Smooth muscle cell of the brain vasculature (primary cell): ENCODE data around the gene APOL6.
"Not testable (repeated sequence)": the region's sequence is repeated elsewhere in the genome, so short reads cannot be mapped to it uniquely, and the experiment has no call there.

ENCODE experiments used
- DNase-seq: peaks from one replicate; pipeline ENCODE4 v3.0.0-alpha.2; 2012; ENCODE audit warnings: low read depth, low spot score

APOL6 gene

GRCh38 chr22:35637254-35637653 lies 11.0 kb upstream of the APOL6 start:
- DNase-seq = no peak

DNA sequence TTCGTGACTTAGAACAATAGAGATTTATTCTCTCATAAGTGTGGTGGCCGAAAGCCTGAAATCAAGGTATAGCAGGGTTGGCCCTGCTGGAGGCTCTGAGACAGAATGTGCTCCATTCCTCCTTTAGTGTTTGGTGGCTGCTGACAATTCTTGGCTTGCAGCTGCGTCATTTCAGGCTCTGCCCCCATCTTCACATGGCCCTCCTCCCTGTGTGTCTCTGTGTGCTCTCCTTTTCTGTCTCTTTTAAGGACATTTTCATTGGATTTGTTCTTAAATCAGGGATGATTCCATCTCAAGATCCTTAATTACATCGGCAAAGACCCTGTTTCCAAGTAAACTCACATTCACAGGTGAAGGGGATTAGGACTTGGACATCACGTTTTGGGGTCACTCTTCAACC lies 10.2 kb upstream of the APOL6 start:
- DNase-seq = no peak

GRCh38 chr22:35638410-35638809 lies 9.8 kb upstream of the APOL6 start:
- DNase-seq = no peak

DNA sequence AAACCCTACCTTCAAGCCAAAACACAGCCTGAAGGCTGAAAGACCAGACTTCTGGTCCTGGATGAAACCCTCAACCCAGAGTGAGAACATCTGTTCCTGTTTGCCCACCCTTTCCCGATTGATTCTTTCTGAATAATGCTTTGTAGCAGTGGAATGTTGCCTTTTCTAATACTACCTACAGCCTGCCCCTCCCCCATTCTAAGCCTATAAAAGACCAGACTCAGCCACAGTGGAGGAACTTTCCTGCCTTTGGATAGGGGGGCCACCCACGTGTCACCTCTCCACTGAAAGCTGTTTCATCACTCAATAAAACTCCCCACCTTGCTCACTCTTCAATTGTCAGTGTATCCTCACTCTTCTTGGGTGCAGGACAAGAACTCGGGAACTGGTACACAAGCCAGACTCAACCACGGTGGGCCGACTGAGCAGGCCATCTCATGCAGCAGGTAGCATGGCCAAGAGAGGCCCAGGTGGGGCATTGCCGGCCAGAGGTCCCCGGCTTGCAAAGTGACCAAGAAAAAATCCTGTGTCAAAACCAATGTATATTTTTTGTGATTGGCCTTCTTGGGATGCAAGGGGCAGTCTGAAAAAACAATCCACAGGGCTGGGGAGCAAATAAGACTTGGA lies 6.6 kb upstream of the APOL6 start:
- DNase-seq = no peak

DNA sequence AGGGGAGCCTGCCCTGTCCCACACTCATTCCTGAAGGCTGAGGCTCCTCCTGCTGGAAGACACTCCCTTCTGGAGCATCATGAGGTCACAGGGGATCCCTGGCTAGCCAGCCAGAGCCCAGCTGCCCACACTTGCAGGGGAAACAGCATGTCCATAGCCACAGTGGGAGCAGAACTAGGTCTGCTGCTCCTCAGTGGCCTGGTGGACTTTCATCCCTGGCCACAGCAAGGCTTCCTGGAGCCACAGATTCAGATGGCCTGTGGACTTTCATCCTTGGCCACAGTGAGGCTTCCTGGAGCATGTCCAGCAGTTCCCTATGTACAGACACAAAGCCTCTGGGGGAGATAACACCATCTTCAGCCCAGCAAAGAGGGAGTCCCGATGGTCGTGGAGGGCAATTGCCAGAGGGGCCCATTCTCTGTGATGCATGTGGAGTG lies 5.9 kb upstream of the APOL6 start:
- no peak for DNase-seq

DNA sequence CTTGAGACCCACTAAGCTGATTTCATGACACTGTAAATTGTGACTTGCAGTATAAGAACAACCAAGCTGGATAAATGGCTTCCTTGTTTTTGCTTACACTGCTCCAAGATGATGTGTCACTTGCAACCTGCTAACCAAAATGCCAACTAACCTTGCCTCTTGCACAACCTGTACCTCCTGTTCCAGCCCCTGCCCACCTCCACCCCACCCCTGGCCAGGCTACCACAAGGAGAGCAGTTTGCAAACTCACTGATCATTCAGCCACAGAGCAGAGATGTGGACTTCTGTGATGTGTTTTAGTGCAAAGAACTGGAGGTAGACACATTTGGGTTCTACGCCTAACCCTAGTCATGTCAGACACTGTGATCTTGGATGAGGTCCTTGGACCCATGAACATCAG lies 4.3 kb upstream of the APOL6 start:
- no peak for DNase-seq

DNA sequence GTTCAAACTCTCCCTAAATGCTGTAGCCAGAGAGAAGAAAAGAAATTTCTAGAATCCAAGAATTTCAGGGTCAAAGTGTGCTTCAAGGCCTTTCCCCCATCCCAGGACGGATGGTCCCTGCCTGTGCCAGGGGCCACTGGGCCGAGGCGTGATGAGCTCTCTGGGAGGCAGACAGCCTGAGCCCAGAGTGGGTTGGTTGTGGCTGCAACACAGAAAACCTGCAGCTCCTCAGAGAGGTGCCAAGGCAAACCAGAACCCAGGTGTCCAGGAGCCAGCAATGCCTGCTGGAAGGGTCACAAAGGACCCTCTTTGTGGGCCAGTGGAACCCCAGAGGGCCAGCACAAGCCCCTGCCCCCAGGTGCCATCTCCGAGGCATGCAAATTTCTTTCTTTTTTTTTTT lies 2.6 kb upstream of the APOL6 start:
- no peak for DNase-seq

DNA sequence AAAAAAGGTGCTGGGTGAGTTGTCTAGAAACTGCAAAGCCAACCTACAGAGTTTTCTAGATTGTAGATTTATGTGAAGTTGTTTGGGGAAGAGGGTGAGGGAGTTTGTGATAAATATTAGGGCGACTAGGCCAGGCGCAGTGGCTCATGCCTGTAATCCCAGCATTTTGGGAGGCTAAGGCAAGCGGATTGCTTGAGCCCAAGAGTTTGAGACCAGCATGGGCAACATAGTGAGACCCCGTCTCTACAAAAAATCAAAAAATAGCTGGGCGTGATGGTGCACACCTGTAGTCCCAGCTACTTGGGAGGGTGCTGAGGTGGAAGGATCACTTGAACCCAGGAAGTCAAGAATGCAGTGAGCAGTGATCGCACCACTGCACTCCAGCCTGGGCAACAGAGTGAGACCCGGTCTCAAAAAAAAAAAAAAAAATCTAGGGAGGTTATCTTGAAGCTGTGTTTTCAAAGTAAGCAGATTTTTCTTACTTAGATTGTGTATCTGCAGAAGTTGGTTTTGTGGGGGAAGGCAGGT lies 844 bp downstream of the APOL6 start:
- no peak for DNase-seq

DNA sequence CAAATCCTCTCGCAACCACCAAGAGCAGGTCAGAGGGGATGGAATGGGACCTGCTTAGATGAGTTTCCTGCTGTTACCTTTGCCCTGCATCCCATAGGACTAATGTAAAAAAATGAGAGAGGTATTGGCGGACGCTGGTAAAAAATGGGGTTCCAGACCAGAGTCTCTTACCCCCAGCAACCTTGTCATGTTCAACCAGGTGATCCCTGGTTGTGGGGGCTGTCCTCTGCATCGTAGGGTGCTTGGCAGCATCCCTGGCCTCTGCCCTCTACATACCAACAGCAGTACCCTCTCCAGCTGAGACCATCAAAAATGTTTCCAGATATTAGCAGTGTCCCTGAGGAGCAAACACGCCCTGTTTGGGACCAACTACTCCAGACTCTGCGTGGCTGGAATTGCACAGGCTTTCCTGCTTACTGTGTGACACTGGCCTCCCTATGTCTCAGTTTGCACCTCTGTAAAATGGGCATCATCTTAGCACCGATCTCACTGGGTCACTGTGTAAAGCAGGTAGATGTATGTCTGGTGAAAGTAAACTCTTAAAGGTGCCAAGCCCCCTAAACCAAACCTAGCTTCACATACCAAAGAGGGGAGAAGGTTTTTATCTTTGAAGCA lies 1.5 kb downstream of the APOL6 start:
- no peak for DNase-seq

DNA sequence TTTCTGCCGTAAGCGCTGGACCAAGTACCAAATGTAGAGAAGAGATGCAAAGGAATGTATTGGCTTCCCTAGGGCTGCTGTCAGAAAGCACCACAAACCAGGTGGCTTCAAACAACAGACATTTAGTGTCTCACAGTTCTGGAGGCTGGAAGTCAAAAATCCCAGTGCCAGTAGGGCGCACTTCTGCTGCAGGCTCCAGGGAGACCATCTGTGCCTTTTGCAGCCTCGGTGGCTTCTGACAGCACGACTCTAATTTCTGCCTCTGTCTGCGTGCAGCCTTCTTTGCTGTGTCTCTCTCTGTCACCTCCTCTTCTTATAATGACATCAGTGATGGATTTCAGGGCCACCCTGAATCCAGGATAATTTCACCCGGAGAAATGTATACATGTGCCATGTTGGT lies 2.8 kb downstream of the APOL6 start:
- no peak for DNase-seq

GRCh38 chr22:35653824-35654223 lies 5.6 kb downstream of the APOL6 start:
- no peak for DNase-seq

GRCh38 chr22:35656284-35656752 lies 8.1 kb downstream of the APOL6 start:
- DNase-seq = no peak

- DNase-seq = no peak
Measured at GRCh38 chr22:35657571-35658312, 9.5 kb downstream of the APOL6 start.

DNA sequence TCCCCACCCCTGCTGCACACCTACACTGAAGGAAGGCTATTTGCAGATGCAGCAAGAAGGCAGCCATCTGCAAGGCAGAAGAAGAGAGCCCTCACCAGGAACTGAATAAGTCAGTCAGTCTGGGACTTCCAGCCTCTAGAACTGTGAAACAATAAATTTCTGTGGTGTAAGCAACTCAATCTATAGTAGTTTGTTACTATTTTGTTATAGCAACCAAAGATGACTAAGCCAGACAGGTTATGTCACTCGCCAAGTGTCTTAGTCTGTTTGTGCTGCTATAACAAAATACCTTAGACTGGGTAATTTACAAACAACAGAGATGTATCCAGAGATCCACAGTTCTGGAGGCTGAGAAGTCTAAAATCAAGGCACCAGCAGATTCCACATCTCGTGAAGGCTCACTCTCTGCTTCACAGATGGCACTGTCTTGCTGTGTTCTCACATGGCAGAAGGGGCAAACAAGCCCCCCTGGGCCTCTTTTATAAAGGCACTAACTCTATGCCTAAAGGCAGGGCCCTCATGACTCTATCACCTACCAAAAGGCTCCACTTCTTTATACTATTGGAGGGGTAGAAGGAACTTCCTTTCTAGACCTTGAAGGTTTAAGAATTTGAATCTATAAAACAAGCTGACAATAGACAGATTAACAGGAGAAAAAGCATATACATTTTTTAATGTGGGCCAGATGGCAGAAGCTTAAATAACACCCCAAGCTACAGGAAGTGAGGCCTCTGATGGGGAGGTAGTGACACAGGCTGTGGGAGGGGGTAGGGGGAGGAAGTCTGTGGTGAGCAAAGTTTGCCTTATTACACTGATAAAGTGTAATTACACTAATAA lies 12.3 kb downstream of the APOL6 start:
- DNase-seq = no peak

GRCh38 chr22:35661464-35661863 lies 13.2 kb downstream of the APOL6 start:
- no peak for DNase-seq

GRCh38 chr22:35662914-35663313 lies 14.7 kb downstream of the APOL6 start:
- DNase-seq = no peak

DNA sequence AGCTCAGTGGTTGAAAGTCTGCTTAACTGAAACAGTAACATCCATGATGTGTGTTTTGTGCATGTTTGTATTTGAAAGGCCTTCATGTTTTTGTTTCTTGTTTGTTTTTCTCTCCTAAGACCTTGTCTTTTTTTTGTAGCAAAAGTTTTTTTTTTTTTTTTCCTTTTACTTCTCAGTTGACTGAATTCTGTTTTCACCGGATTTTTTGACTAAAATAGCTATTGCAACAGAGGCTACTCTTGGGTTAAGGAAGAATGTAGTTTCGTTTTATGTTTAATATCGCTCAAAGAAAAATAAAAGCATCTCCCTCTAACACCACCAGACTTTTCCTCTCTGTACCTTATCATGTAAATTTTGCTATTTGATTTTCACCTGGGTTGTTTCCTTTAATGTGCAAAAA lies 15.1 kb downstream of the APOL6 start:
- DNase-seq = no peak

DNA sequence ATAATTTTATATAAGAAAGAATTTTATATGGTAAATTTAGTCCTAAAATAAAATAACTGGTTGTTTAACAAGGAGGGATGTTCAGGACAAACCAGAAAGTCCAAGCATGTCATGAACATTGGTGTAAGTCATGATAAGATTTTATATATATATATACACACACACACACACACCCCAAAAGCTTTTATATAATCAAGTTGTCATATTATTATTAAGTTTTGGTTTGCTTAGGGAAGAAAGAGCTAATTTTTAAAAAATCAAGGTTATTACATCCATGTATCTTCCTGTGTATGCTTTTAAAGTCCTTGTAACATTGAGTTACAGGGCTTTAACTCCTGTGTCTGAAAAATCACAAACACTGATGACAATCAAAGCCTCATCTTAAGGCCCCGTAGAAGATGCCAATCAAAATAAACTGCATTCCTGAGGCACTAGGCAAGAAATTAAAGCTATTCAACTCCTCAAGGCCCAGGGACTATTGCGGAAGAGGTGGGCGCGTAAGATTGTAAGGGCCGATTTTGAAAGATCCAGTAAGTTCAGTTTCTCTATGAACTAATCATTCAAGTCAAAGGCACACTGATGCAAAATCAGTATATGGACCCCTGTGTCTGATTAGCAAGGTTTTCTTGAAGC lies 16.8 kb downstream of the APOL6 start:
- DNase-seq = no peak

- not testable (repeated sequence) for DNase-seq
Measured at GRCh38 chr22:35666699-35667098, 18.5 kb downstream of the APOL6 start.

- no peak for DNase-seq
Measured at GRCh38 chr22:35674335-35674734, 26.1 kb downstream of the APOL6 start.

- not testable (repeated sequence) for DNase-seq
Measured at GRCh38 chr22:35676065-35676464, 27.8 kb downstream of the APOL6 start.
